HG02943 (cell line): ENCODE measurements around the gene ACTN1.

Source experiments
- ATAC-seq: cut with Tn5 transposase; IDR thresholded peaks from one replicate; pipeline ENCODE4 v1.9.1; 2021; ENCODE audit warnings: mild to moderate bottlenecking, low read depth, moderate library complexity; ENCODE audit not compliant: unreplicated experiment

Gene ACTN1

DNA sequence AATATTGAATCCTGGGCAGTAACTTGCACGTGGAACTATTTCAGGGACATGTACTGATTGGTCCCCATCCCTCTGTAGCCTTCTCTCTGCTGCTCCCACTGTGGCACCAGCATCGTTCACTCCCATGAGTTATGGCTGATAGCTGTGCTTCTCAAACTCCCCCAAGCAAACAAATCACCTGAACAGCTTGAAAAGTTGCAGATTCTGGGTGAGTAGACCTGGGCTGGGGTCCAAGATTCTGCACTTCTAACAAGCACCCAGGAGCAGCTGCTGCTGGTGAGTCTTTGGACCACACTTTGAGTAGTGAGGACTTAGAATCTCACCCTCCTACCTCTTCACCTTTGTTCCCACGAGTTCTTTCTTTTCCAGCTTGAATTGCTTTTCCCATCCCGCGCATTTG, 136.8 kb downstream of the ACTN1 start:
- ATAC-seq: no peak

DNA sequence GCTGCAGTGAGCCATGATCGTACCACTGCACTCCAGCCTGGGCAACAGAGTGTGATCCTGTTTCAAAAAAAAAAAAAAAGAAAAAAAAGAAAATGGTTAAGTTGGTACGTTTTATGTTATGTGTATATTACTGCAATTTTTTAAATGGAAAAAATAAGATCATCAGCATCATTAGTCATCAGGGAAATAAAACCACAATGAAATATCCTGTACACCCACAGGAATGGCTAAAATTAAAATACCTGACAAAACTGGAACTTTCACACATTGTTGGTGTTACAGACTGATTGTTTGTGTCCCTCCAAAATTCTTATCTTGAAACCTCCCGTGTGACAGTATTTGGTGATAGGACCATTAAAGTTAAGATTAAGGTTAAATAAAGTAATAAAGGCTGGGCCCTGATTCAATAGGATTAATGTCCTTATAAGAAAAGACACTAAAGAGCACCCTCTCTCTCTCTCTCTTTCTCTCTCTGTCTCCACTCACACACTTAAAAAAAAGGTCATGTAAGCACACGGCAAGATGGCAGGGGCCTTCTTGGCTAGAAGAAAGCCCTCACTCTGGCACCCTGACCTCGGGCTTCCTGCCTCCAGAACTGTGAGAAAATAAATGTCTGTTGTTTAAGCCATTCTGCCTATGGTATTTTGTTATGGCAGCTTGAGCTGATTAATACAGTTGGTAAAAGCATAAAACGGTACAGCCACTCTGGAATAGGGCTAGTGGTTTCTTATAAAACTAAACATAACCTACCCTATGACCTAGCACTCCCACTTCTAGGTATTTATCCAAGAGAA, 137.9 kb downstream of the ACTN1 start:
- ATAC-seq: no peak

DNA sequence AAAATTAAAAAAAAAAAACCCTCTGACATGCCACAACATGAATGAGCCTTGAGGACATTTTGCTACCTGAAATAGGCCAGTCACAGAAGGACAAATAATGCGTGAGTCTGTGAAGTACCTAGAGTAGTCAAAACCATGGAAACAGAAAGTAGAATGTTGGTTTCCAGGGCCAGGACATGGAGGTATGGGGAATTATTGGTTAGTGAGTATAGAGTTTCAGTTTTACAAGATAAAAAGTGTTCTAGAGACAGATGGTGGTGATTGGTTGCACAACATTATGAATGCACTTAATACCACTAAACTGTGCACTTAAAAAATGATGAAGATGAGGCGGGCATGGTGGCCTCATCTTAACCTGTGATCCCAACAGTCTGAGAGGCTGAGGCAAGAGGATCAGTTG, 138.6 kb downstream of the ACTN1 start:
- ATAC-seq: no peak

DNA sequence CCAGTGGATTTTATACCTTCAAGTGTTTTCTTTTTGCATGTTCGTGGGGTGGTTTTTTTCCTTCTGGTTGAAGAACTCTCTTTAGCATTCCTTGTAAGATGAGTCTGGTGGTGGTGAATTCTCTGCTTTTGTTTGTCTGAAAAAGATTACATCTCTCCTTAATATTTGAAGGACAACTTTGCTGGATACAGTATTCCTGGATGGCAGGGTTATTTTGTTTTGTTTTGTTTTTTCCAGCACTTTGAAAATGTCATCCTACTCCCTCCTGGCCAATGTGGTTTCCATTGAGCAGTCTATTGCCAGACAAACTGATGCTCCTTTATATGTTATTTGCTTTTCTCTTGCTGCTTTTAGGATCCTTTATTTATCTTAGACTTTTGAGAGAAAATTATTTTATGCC, 143.0 kb downstream of the ACTN1 start:
- ATAC-seq: no peak

DNA sequence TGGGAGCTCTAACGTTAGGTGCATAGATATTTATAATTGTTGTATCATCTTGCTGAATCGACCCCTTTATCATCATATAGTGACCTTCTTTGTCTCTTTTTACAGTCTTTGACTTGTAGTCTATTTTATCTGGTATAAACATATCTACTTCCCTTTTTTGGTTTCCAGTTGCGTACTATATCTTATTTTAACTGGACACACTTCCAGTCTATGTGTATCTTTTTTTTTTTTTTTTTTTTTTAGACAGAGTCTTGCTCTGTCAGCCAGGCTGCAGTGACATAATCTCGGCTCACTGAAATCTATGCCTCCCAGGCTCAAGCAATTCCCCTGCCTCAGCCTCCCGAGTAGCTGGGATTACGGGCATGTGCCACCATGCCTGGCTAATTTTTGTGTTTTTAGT, 144.3 kb downstream of the ACTN1 start:
- no peak for ATAC-seq

DNA sequence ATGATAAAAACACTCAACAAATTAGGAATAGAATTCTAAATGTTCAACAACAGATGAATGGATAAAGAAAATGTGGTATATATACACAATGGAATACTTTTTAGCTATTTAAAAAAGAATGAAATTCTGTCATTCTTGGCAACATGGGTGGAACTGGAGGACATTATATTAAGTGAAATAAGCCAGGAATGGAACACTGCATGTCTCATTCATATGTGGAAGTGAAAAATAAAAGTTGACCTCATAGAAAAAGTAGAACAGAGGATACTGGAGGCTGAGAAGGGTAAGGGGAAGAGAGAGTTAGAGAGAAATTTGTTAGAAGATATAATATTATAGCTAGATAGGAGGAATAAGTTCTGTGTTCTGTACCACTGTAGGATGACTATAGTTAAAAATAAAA, 150.4 kb downstream of the ACTN1 start:
- no peak for ATAC-seq

DNA sequence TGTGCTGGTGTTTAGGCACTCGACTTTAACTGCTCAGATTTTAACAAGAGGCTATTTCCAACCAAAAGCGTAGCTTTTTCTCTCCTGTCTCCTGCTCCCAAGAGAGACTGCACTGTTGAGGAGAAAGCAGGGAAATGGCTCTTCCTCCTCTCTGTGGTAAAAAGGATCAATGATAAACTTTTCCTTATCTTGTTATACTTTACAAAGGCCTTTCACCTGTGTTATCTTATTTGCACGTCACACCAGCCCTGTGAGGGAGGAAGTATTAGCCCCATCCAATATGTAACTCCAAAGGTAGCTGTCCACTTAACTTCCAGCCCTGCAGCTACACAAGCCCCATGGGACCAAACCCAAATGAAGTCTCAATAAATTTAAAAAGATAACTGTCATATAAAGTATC, 153.4 kb downstream of the ACTN1 start:
- no peak for ATAC-seq

DNA sequence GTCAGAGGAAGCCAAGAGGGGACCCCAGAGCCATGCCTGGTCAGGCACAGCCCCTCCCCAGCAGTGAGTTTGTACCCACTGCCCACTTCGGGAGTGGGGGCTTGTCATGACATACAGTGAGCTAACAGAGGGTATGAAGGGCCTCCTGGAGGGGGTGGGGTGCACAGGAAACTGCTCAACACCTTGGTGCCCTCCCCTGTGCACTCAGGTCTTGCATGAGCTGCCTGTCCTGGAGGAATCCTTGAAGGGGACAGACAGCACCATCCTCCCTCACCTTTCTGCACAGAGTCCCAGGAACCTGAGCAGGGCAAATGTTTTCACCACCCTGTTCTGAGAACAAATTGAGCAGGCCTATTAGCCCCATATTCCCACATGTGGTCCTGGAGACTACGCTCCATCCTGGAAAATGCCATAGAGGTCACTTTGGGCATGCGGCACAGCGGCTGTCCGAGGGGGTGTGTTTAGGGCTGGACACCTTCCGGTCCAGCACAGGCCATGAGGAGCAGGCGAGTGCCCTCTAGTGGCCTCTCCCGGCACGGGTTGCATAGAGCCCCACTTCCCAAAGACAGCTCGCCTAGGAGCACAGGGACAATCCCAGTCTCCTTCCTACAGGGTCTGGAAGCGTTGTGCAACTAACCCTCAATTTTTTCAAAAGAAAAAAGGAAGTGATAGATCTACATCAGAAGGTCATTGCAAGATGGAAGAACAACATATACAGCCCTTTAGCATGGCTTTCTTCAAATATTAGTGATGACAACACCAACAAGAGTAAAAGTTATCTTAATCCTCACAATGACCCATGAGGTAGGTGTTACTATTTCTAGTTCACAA, 154.4 kb downstream of the ACTN1 start:
- ATAC-seq: no peak

DNA sequence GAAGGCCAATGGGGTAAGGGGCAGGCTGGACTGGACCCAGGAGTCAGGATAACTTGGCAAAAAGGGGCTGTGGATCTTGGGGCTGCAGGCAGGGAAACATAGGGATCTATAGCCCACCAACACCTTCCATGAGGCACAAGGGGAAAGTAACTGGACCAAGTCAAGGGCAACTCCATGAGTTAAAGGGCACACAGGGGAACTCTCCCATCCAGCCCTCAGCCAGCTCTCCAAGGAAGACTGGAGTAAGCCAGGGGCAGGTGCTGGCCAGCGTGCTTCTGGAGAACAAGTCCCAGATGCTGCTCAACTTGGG, 154.9 kb downstream of the ACTN1 start:
- no peak for ATAC-seq
